Peyer's patch (tissue), 4 donors: Measurements from ENCODE around the gene FARP2. TPM values are rescaled to one million over a fixed set of nuclear protein-coding genes. Genes with fewer than 3 reads are reported as not detected.

Experiments used
- DNase-seq, 3 donors: peaks; one replicate each; pipeline ENCODE4 v3.0.0-alpha.2; 2017 to 2019
- H3K27ac ChIP-seq, 4 donors: fragments of 200-600 bp; sonication (generic); one replicate each; pipeline ENCODE4 v1.5.1; 2016 to 2019
- H3K27me3 ChIP-seq, 2 donors: fragments of 200-600 bp; sonication (generic); one replicate each; pipeline ENCODE4 v1.5.1; 2019
- H3K36me3 ChIP-seq, 3 donors: fragments of 200-600 bp; sonication (generic); one replicate each; pipeline ENCODE4 v1.5.1; 2016 to 2019
- H3K4me1 ChIP-seq, 4 donors: fragments of 200-600 bp; sonication (generic); one replicate each; pipeline ENCODE4 v1.5.1; 2016 to 2019
- H3K4me3 ChIP-seq, 4 donors: fragments of 200-600 bp; sonication (generic); 1 replicate in 3 of 4; 2 replicates in 1 of 4; pipeline ENCODE4 v1.5.1; 2016 to 2019; ENCODE audit warnings: mild to moderate bottlenecking in 1 of 4
- H3K9me3 ChIP-seq, 4 donors: fragments of 200-600 bp; sonication (generic); one replicate each; pipeline ENCODE4 v1.5.1; 2016 to 2019; ENCODE audit warnings: mild to moderate bottlenecking in 1 of 4
- CTCF ChIP-seq, 6 experiments: fragments of 450-650 bp in 4 of 6; fragments of 200-600 bp in 2 of 6; sonication (generic) in 1 of 6; IDR thresholded peaks; one replicate each; pipeline ENCODE4 v1.5.1; 2017 to 2019; ENCODE audit warnings: antibody characterized with exemption in 6 of 6, mild to moderate bottlenecking in 3 of 6, moderate library complexity in 1 of 6
- POLR2A ChIP-seq, 2 donors: fragments of 450-650 bp; IDR thresholded peaks; one replicate each; pipeline ENCODE4 v1.5.1; 2017; ENCODE audit warnings: antibody characterized with exemption in 2 of 2, mild to moderate bottlenecking in 2 of 2, moderate library complexity in 2 of 2
- total RNA-seq, 4 donors: library from RNA; depleted of rRNA; stranded (reverse); fragments of >200 nt; gene quantifications; one replicate each; pipeline ENCODE4 v1.1.0, GENCODE V29; 2016

The FARP2 gene
- total RNA-seq, 4 donors from 2014 or later, result 107 to 169 (median 140) TPM

DNA sequence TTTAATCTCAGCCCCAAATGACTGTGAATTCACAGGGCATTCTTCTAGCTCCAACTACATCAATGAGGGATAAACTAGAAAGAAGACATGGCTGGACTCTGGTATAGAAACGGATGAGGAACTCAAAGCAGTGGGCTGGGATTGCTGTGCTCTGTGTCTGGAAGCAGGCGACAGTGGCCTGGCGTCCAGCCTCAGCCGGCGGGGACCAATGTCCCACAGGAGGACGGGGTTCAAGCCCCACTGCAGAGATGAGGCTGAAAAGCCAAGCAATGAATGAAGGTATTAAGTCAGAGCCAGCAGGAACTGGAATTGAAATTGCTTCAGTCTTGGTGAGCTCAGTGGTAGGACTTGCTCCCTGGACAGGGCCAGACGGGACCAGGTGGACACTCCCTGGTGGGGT lies 178.2 kb downstream of the FARP2 start:
- TF ChIP-seq POLR2A (IDR thresholded peaks at IDR 0.05) (no peak), CTCF (IDR thresholded peaks at IDR 0.05) (no peak)
- DNase-seq, result no peak
- Histone ChIP-seq H3K4me1 (no peaks in the 10 kb centered on the region), H3K4me3 (no peak overlapping the region), H3K27me3 (no peaks in the 10 kb centered on the region), H3K36me3 (no peaks in the 10 kb centered on the region), H3K27ac (no peak overlapping the region), H3K9me3 (no peaks in the 10 kb centered on the region)

DNA sequence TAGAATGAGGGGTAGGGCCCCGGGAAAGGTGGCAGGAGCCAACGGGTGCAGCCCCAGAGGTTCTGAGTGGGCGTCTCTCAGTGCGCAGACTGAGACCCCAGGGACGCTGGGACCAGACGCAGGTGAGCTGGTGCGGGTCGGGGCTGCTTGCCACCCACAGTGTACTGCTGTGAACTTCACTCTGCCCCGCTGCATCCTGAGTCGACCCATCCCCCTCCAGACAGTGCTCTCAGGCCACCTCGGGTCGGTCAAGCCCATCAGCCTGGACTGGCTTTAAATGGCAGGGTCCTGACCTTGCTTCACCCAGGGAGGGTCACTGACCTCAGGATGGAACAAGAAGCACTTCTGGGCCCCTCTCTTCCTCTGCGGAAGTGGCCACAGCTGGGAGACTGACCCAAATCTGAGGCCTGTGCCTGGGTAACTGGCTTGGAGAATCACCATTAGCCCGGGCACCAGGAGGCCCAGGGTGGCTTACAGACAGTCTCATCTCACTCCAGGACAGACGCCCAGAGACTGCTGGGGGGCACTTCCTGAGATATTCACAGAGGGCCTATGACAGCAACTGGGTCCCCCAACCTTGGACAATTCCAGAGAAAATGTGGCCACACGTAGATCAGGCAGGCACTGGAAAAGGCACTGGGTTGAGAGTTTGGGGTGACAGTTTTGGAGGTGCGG lies 178.8 kb downstream of the FARP2 start:
- no peak for DNase-seq
- Histone ChIP-seq H3K27ac (no peak overlapping the region), H3K4me3 (no peak overlapping the region), H3K27me3 (no peaks in the 10 kb centered on the region), H3K9me3 (no peaks in the 10 kb centered on the region), H3K4me1 (no peaks in the 10 kb centered on the region), H3K36me3 (no peaks in the 10 kb centered on the region)
- TF ChIP-seq CTCF (IDR thresholded peaks at IDR 0.05), result no peak
- no peak for TF ChIP-seq POLR2A (IDR thresholded peaks at IDR 0.05)

- TF ChIP-seq CTCF (IDR thresholded peaks at IDR 0.05), result no peak
- no peak for TF ChIP-seq POLR2A (IDR thresholded peaks at IDR 0.05)
Measured at GRCh38 chr2:241535871-241536655, 180.0 kb downstream of the FARP2 start.

DNA sequence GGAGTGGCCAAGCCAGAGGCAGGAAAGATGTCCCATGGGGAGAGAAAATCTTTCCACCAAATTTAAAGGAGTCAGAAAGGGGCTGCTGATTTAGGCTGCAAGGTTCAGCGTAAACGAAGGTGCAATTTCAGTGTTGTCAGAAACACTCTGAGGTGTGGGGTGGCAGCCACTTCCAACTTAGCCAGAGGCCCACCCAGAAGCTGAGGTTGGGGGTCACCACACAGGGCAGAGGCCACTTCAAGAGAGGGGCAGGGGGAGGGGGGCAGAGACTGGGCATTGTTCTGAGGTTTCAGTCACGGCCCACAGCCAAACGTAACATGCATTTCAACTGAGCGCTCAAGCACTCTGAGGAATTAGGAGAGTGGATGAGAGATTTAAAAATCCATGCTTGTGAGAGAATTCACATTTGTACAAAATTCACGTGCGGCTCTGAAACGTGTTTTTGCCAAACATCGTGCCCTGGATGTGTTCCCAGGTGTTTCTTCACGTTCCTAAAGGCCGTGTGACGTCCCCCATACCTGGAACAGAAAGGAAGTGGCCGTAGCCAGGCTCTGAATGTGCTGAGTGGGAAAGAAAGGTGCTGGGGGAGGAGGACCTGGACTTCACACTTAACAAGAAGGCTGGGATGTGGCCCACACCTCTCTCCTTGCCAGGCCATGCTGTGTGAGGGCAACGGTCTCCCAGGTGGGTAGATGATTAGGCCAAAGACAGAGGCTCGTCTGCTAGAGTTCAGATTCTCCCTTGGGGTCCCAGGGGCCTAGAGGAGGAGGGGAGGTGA lies 182.9 kb downstream of the FARP2 start:
- Histone ChIP-seq H3K27me3 (no peaks in the 10 kb centered on the region), H3K27ac (no peak overlapping the region), H3K9me3 (peaks cover 0 to 6% (median 0%) of the 10 kb centered on the region in 4 donors), H3K4me1 (peaks cover 0 to 9% (median 0%) of the 10 kb centered on the region in 4 donors), H3K4me3 (no peak overlapping the region), H3K36me3 (no peaks in the 10 kb centered on the region)
- TF ChIP-seq POLR2A (IDR thresholded peaks at IDR 0.05) (no peak), CTCF (IDR thresholded peaks at IDR 0.05) (no peak)
- DNase-seq, result no peak

More at GRCh38 chr2:241535871-241536655, 180.0 kb downstream of the FARP2 start:
- no peak for DNase-seq
- Histone ChIP-seq H3K4me3 (no peak overlapping the region), H3K27me3 (no peaks in the 10 kb centered on the region), H3K9me3 (peaks cover 0 to under 1% (median 0%) of the 10 kb centered on the region in 4 donors), H3K4me1 (peaks cover 0 to 6% (median 0%) of the 10 kb centered on the region in 4 donors), H3K36me3 (no peaks in the 10 kb centered on the region), H3K27ac (no peak overlapping the region)

- no peak overlapping the region for H3K27ac ChIP-seq
- TF ChIP-seq CTCF (IDR thresholded peaks at IDR 0.05), result no peak
- no peak for TF ChIP-seq POLR2A (IDR thresholded peaks at IDR 0.05)
- no peak for DNase-seq
- H3K4me1 ChIP-seq, result peaks cover 0 to 9% (median 0%) of the 10 kb centered on the region in 4 donors
- H3K36me3 ChIP-seq, result no peaks in the 10 kb centered on the region
- no peaks in the 10 kb centered on the region for H3K27me3 ChIP-seq
- peaks cover 0 to 6% (median 0%) of the 10 kb centered on the region in 4 donors for H3K9me3 ChIP-seq
- H3K4me3 ChIP-seq, result no peak overlapping the region
Measured at GRCh38 chr2:241539616-241540374, 183.7 kb downstream of the FARP2 start.
